HepG2 (cell line): Measurements from ENCODE around the gene C16orf87. TPM values are rescaled to one million over a fixed set of nuclear protein-coding genes. Genes with fewer than 3 reads are reported as not detected.
"Not testable (repeated sequence)": the region's sequence is repeated elsewhere in the genome, so short reads cannot be mapped to it uniquely, and the experiment has no call there.

ENCODE experiments used
- ATAC-seq: fragments of 200-7000 bp; cut with Tn5 transposase; 3 replicates; pipeline ENCODE4 v1.9.1; 2020; ENCODE audit warnings: mild to moderate bottlenecking, moderate library complexity
- BruUV-seq: library from RNA; stranded (reverse); fragments of 400-500 nt; replicated peaks from 2 replicates; lab custom pipeline; 2021; lab: Mats Ljungman, UMichigan
- CTCF ChIA-PET: fragments of 300-600 bp; formaldehyde crosslinking; extraction: SDS; loops from one replicate; lab custom pipeline; 2021; ENCODE audit warnings: low total read pairs, inconsistent platforms, low intra/inter-chr PET ratio; lab: Yijun Ruan, JAX
- POLR2A ChIA-PET: fragments of 350-600 bp; sonication (Branson Sonifier 250); formaldehyde crosslinking; loops from one replicate; lab custom pipeline; 2020; ENCODE audit warnings: antibody characterized with exemption, inconsistent platforms; lab: Yijun Ruan, JAX
- DNase-seq: peaks from one replicate; pipeline ENCODE4 v3.0.0-alpha.2; 2015; ENCODE audit warnings: low spot score
- FAIRE-seq: peaks from 3 replicates; lab custom pipeline; 2011; peaks lifted over from hg19 to GRCh38; lab: Jason Lieb, UNC
- H2AFZ ChIP-seq: one replicate; pipeline ENCODE4 v1.6.1; 2011; ENCODE audit warnings: low read length, inconsistent platforms
- H3K27ac ChIP-seq: fragments of 300-600 bp; 3 replicates; pipeline ENCODE4 v1.8.0; 2011; ENCODE audit warnings: mixed run types, mild to moderate bottlenecking, mixed read lengths, low read length, inconsistent platforms; ENCODE audit not compliant: insufficient read depth; ENCODE audit errors: extremely low read length
- H3K27me3 ChIP-seq, 2 experiments: fragments of 200-600 bp in 1 of 2; 2 replicates in 1 of 2; 3 replicates in 1 of 2; pipeline versions ENCODE4 v1.6.0 to v1.8.0; 2011; ENCODE audit warnings: low read length in 2 of 2, mild to moderate bottlenecking in 2 of 2, moderate library complexity in 2 of 2, inconsistent platforms in 1 of 2; ENCODE audit not compliant: insufficient read depth in 2 of 2, control insufficient read depth in 1 of 2
- H3K36me3 ChIP-seq, 2 experiments: fragments of 200-600 bp in 1 of 2; replicated peaks in 1 of 2; 2 replicates in 1 of 2; 3 replicates in 1 of 2; pipeline versions ENCODE4 v1.5.1 to v1.8.0; 2011; ENCODE audit warnings: low read length in 2 of 2, inconsistent platforms in 1 of 2; ENCODE audit not compliant: insufficient read depth in 2 of 2, control insufficient read depth in 1 of 2
- H3K4me1 ChIP-seq: 2 replicates; pipeline ENCODE4 v1.5.1; 2012; ENCODE audit warnings: low read length, inconsistent platforms; ENCODE audit not compliant: insufficient read depth
- H3K4me2 ChIP-seq: 2 replicates; pipeline ENCODE4 v1.6.0; 2011; ENCODE audit warnings: low read depth, low read length, inconsistent platforms
- H3K4me3 ChIP-seq, 3 experiments: fragments of 200-600 bp in 1 of 3; sonication (generic), shearing (Covaris generic) in 1 of 3; replicated peaks in 1 of 3; 2 replicates each; pipeline ENCODE4 v1.5.1; 2011 to 2016; ENCODE audit warnings: low read length in 3 of 3, inconsistent platforms in 2 of 3, low read depth in 2 of 3, mild to moderate bottlenecking in 2 of 3, control low read depth in 1 of 3, mixed read lengths in 1 of 3; ENCODE audit not compliant: insufficient read depth in 1 of 3
- H3K79me2 ChIP-seq: one replicate; pipeline ENCODE4 v1.6.1; 2011; ENCODE audit warnings: low read length, inconsistent platforms; ENCODE audit not compliant: insufficient read depth
- H3K9ac ChIP-seq: 2 replicates; pipeline ENCODE4 v1.6.0; 2011; ENCODE audit warnings: mild to moderate bottlenecking, low read depth, low read length, inconsistent platforms; ENCODE audit not compliant: insufficient read depth
- H3K9me3 ChIP-seq: 2 replicates; pipeline ENCODE4 v1.5.1; 2012; ENCODE audit warnings: mild to moderate bottlenecking, low read length
- H4K20me1 ChIP-seq: 2 replicates; pipeline ENCODE4 v1.6.0; 2011; ENCODE audit warnings: inconsistent platforms, mild to moderate bottlenecking, low read length, moderate library complexity; ENCODE audit not compliant: insufficient read depth
- ATF3 ChIP-seq: sonication (generic); formaldehyde crosslinking; IDR thresholded peaks from 2 replicates; pipeline ENCODE4 v1.4.0; 2020; ENCODE audit warnings: missing genetic modification reagents
- CEBPG ChIP-seq: IDR thresholded peaks from 2 replicates; pipeline ENCODE4 v1.6.1; 2016
- DRAP1 ChIP-seq: IDR thresholded peaks from 2 replicates; pipeline ENCODE4 v1.6.1; 2016; ENCODE audit warnings: missing genetic modification reagents, missing compliant biosample characterization
- FOSL2 ChIP-seq: sonication (generic); formaldehyde crosslinking; IDR thresholded peaks from 2 replicates; pipeline ENCODE4 v1.4.0; 2020; ENCODE audit warnings: missing genetic modification reagents
- HOXA3 ChIP-seq: sonication (generic); formaldehyde crosslinking; IDR thresholded peaks from 2 replicates; pipeline ENCODE4 v1.5.0; 2020; ENCODE audit warnings: missing genetic modification reagents
- ISL2 ChIP-seq: sonication (generic); formaldehyde crosslinking; IDR thresholded peaks from 2 replicates; pipeline ENCODE4 v1.5.0; 2020; ENCODE audit warnings: missing genetic modification reagents
- NR2F1 ChIP-seq, 2 experiments: fragments of 450-650 bp in 1 of 2; formaldehyde crosslinking in 1 of 2; IDR thresholded peaks; 2 replicates each; pipeline versions ENCODE4 v1.5.0 to v1.6.1; 2016 to 2020; ENCODE audit warnings: mild to moderate bottlenecking in 1 of 2, missing compliant biosample characterization in 1 of 2, missing genetic modification reagents in 1 of 2, moderate library complexity in 1 of 2
- PPARG ChIP-seq: conservative IDR thresholded peaks from 2 replicates; pipeline ENCODE4 v1.6.1; 2016; ENCODE audit warnings: missing biosample characterization, missing genetic modification reagents
- RFXAP ChIP-seq: sonication (generic); formaldehyde crosslinking; IDR thresholded peaks from 2 replicates; pipeline ENCODE4 v1.4.0; 2020; ENCODE audit warnings: missing genetic modification reagents, borderline replicate concordance
- SAP130 ChIP-seq: IDR thresholded peaks from 2 replicates; pipeline ENCODE4 v1.6.1; 2016; ENCODE audit warnings: low read depth
- SNAPC5 ChIP-seq: sonication (generic); formaldehyde crosslinking; IDR thresholded peaks from 2 replicates; pipeline ENCODE4 v1.8.1; 2023; ENCODE audit warnings: mild to moderate bottlenecking, missing genetic modification reagents, borderline replicate concordance
- SRY ChIP-seq: sonication (generic); formaldehyde crosslinking; IDR thresholded peaks from 2 replicates; pipeline ENCODE4 v1.8.0; 2022; ENCODE audit warnings: mild to moderate bottlenecking, missing genetic modification reagents
- TARDBP ChIP-seq: sonication (generic); formaldehyde crosslinking; IDR thresholded peaks from 2 replicates; pipeline ENCODE4 v1.8.0; 2022; ENCODE audit warnings: mild to moderate bottlenecking, missing genetic modification reagents
- TCF7 ChIP-seq: sonication (generic); IDR thresholded peaks from 2 replicates; pipeline ENCODE4 v1.6.1; 2016; ENCODE audit warnings: antibody characterized with exemption, low read depth
- ZNF18 ChIP-seq: sonication (generic); formaldehyde crosslinking; IDR thresholded peaks from 2 replicates; pipeline ENCODE4 v1.8.0; 2022; ENCODE audit warnings: mild to moderate bottlenecking, missing genetic modification reagents; ENCODE audit not compliant: insufficient replicate concordance
- ZNF317 ChIP-seq: sonication (generic); formaldehyde crosslinking; IDR thresholded peaks from 2 replicates; pipeline ENCODE4 v1.5.0; 2020; ENCODE audit warnings: mild to moderate bottlenecking, missing genetic modification reagents
- ZSCAN31 ChIP-seq: sonication (generic); formaldehyde crosslinking; IDR thresholded peaks from 2 replicates; pipeline ENCODE4 v1.5.0; 2020; ENCODE audit warnings: low read depth, mild to moderate bottlenecking, missing genetic modification reagents
- whole genome bisulfite sequencing: methylation state at CpG from one replicate; pipeline ENCODE4 v1.1.6; 2017; ENCODE audit warnings: low lambda C conversion rate; 5-methylcytosine and 5-hydroxymethylcytosine counted together
- in situ Hi-C: cut with HindIII; loops from 2 replicates; pipeline ENCODE4 v1.10.0; 2017; ENCODE audit warnings: low pct_unique_long_range_greater_than_20kb; ENCODE audit not compliant: extremely low pct_ligation_motif_present
- intact Hi-C: fragments of 100-400 bp; cut with micrococcal nuclease; formaldehyde crosslinking; loops from one replicate; pipeline ENCODE4 v1.10.0; 2022; ENCODE audit not compliant: unreplicated experiment
- polyA plus RNA-seq, 8 experiments: library from polyadenylated mRNA; depleted of rRNA in 3 of 8; stranded (reverse) in 7 of 8; unstranded in 1 of 8; fragments of >200 nt; fragmentation: Illumina TruSeq in 4 of 8; extraction: Trizol in 4 of 8; gene quantifications; 2 replicates each; pipeline versions ENCODE4 v1.2.1 to v1.2.3, GENCODE V29; 2011 to 2016; ENCODE audit warnings: low read depth in 4 of 8, missing spikeins in 1 of 8, mixed read lengths in 1 of 8; ENCODE audit not compliant: insufficient read depth in 1 of 8
- total RNA-seq, 5 experiments: library from RNA; depleted of rRNA; stranded (reverse); fragments of >200 nt; fragmentation: Illumina TruSeq; extraction: Trizol; gene quantifications; 2 replicates each; pipeline ENCODE4 v1.2.3, GENCODE V29; 2016; ENCODE audit warnings: low read depth in 1 of 5

C16orf87 gene
- total and polyA plus RNA-seq, 2 of the 13 experiments (the other 11 are each of a cell fraction or from before 2014, with no cell fraction given), result 8.6 to 19.5 TPM

- peak; percentile 40; the same call in 1 of the 2 replicates for TF ChIP-seq SRY (CRISPR knock-in tag)
- peak; percentile 66 for TF ChIP-seq SAP130 (CRISPR knock-in tag)
- 0 out of 2 replicates have a peak, but pooled peaks have one; percentile 16 for TF ChIP-seq SNAPC5
- peak; percentile 57; the same call in 1 of the 2 replicates for TF ChIP-seq TARDBP
- peak; percentile 57; the same call in 1 of the 2 replicates for TF ChIP-seq ISL2 (CRISPR knock-in tag)
- TF ChIP-seq PPARG, result peak; percentile 99
- peak; percentile 40; the same call in 1 of the 2 replicates for TF ChIP-seq RFXAP (CRISPR knock-in tag)
- TF ChIP-seq ZSCAN31 (CRISPR knock-in tag), result 0 out of 2 replicates have a peak, but pooled peaks have one; percentile 37
- peak; percentile 54; the same call in 1 of the 2 replicates for TF ChIP-seq HOXA3 (CRISPR knock-in tag)
- peak; percentile 40 to 69 for TF ChIP-seq NR2F1 (CRISPR knock-in tag; IDR thresholded peaks at IDR 0.05)
- TF ChIP-seq ATF3 (CRISPR knock-in tag), result peak; percentile 46; the same call in 1 of the 2 replicates
- TF ChIP-seq ZNF317 (CRISPR knock-in tag), result peak; percentile 71
- TF ChIP-seq ZNF18, result peak; percentile 94
- 0 out of 2 replicates have a peak, but pooled peaks have one; percentile 16 for TF ChIP-seq CEBPG (CRISPR knock-in tag)
- peak; percentile 36; the same call in 1 of the 2 replicates for TF ChIP-seq DRAP1
- peak; percentile 73 for TF ChIP-seq FOSL2 (CRISPR knock-in tag)
- peak; percentile 33; the same call in 1 of the 2 replicates for TF ChIP-seq TCF7
- TF ChIP-seq, all 625 proteins: peak for 127; not testable (repeated sequence) for 498
These were observed 37.9 kb upstream of the C16orf87 start (continued) for GRCh38 chr16:46868891-46869290.

GRCh38 chr16:46867486-46867885 is 36.5 kb upstream of the C16orf87 start:
- H4K20me1 ChIP-seq, CTCF ChIA-PET, H3K27ac ChIP-seq, intact Hi-C loops, ATAC-seq, H3K79me2 ChIP-seq, BruUV-seq, H3K36me3 ChIP-seq, H3K4me3 ChIP-seq, DNase-seq, H2AFZ ChIP-seq, H3K9me3 ChIP-seq, FAIRE-seq, H3K9ac ChIP-seq, H3K4me2 ChIP-seq, in situ Hi-C loops, H3K27me3 ChIP-seq: not testable (repeated sequence)
- peaks cover 100% of the 10 kb centered on the region for H3K4me1 ChIP-seq
- POLR2A ChIA-PET, result interaction anchor here (1.3 to 11.9 kb wide), 3 partner anchors 9 to 29 kb away, joined by 4 to 306 read pairs (median 14); partner anchors contain the start of gene GPT2
- 96% methylated on average over 2 of the region's 2 CpGs for WGBS
